Middle frontal gyrus (tissue), 1 donor: ENCODE results near the gene SNX32.

Experiments used
- DNase-seq: peaks from one replicate; pipeline ENCODE4 v3.0.0-alpha.2; 2015; ENCODE audit warnings: low spot score; ENCODE audit errors: extremely low spot score

Gene SNX32

GRCh38 chr11:65796726-65797601, 36.8 kb upstream of the SNX32 start:
- DNase-seq, result no peak

DNA sequence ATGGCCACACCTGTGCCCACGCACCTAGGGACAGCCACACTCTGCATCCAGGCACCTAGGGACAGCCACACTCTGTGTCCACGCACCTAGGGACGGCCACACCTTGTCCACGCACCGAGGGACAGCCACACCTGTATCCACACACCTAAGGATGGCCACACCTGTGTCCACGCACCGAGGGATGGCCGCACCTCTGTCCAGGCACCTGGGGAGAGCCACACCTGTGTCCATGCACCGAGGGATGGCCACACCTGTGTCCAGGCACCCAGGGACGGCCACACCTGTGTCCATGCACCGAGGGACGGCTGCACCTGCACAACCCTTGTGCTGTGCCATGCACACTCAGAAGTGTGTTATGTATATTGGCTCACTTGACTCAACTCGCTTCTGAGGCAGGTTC, 36.1 kb upstream of the SNX32 start:
- no peak for DNase-seq

DNA sequence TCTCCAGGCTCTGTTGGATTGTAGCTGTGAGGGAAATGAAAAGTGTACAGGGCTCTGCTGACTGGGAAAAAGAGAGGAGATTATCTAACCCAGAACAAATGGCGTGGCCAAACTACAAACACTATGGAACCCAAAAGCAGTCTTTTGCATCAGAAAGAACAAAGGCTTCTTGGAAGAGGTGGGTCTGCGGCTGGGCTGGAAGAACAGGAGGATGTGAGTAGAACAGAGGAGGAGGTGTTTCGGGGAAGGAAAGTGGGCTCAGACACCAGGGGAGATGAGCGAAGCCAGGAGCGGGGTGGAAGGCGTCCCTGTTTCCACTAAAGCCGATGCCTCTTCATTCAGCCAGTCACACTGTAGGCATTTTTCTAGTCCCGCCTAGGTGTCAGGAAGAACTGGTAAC, 34.9 kb upstream of the SNX32 start:
- DNase-seq, result no peak

- no peak for DNase-seq
Observed at GRCh38 chr11:65801153-65801987, 32.4 kb upstream of the SNX32 start.

DNA sequence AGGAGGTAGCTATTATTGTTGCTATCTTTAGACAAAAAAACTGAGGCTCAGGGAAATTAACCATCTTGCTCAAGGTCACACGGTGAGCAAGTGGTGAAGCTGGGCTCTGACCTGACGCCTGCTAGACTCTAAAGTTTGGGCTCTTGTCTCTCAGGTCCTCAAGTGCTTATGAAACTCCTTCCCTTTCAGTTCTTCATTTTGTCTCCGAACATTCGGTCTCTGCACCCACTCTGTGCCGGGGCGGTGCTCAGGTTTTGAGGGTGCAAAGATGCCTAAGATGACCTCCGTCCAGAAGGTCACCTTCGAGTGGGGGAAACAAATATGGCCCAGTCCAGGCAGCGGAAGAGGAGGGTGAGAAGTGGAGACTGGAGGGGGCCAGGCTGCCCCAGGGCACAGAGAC, 30.9 kb upstream of the SNX32 start:
- no peak for DNase-seq

DNA sequence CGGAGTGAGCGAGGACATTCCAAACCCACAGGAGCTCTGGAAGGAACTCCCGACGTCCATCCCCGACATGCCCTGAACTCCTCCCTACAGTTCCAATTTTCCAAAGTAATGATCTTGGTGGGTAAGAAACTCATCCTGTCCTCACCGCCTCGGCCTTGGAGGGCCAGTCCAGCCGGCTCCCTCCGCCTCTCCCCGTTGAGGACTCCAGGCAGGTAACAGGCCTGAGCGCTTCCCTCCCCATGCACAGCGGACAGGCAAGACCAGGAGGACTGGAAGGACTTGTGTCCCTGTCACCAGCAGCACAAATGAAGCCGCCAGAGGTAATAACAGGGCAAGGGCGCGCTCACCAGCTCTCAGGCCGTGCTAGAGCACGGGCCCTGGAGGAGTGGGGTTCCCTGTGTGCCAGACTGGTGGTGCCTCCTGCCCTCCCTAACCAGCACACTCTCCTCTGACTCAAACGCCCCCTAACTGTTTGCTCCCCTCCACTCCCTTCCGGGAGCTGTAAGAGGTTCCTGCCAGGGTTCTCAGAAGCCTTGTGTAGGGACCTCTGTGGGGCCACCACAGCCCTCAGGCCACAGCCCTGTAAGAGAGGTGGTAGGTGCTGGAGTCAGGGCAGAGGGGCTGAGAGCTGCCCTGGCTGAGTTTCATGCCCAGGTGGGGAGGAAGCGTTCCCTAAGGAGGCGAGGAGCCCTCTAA, 29.8 kb upstream of the SNX32 start:
- DNase-seq, result no peak

DNA sequence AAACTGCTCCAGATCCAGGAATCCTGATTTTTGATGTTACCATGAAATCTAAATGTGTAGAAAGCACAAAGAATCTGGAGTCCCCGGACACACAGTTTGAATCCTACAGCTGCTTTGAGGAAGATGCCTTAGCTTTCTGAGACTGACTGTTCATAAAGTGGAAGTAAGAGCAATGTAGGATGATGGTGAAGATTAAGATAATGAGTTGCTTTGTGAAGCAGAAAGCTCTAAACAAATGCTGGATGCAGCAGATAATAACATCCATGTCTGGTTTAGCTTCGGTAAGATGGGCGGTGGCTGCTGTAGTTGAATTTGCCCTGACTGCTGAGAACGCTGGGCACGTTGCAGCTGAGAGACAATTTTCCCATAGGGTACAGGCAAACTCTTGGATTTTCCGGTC, 26.8 kb upstream of the SNX32 start:
- no peak for DNase-seq

DNA sequence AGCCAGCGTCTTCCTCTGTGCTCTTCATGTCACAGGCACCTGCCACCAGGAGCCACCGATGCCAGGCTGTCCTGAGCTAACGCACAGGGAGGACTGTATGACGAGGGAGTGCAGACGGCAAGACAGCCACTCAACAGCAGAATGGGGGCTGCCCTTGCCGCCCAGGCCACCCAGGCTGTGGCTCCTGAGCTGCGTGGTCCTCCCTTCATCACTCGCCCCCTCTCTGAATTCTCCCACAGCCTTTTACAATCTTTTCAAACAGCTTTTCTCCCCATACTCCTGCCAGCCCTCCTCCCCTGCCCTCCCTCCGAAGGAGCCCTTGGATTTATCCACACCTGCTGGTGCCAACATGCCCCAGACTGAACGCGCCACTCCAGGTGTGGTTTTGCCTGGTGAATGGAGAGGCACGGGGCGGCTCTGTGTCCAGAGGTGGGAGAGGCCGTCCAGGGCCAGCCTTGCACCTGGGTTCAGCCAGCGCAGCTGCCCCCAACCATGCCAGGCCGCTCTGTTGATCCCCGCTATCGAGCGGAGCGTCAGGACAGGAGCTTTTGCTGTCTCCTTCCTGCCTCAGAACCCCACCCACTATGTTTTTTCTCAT, 24.9 kb upstream of the SNX32 start:
- no peak for DNase-seq

- no peak for DNase-seq
Observed at GRCh38 chr11:65809496-65809895, 24.3 kb upstream of the SNX32 start.

- DNase-seq, result no peak
Observed at GRCh38 chr11:65810046-65810868, 23.5 kb upstream of the SNX32 start.

GRCh38 chr11:65811764-65812475, 21.8 kb upstream of the SNX32 start:
- DNase-seq, result no peak

DNA sequence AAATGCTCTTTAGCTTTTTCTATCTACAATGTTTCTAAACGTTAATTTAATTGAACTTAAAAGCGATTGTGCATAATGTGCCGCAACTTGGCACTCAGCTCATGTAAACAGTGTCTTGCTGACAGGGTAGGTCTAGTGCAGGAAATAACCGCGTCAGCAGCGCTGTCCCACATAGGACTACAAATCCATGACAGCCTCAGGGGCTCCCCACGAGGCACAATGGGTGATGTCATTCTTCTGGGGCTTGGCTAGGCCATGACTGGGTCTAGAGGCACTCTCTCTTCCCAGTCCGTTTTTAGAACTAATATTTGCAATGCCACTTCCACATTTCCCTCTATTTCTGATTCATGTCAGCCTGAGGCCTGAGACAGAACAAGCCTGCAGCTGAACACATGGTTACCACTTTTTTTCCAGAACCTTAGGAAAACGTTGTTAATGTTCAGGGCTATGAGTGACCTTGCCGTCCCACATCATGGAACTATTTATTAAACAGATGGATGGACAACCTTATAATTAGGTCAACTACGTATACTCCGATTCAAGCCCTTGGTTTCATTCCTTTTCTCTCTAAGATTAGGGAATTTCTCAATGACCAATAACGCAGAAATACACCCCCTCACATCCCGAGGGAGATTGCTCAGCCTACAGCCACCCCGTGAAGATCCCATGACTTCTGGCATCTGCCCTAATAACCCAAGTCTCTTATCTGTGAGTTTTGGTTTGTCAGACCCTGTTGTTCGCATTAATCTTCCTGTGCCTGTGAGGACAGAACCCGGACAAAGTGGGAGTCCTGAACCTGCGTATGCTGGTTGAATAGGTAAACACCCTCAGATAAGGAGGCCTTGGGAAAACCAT, 19.4 kb upstream of the SNX32 start:
- DNase-seq, result no peak

GRCh38 chr11:65814986-65815565, 18.7 kb upstream of the SNX32 start:
- DNase-seq, result no peak

DNA sequence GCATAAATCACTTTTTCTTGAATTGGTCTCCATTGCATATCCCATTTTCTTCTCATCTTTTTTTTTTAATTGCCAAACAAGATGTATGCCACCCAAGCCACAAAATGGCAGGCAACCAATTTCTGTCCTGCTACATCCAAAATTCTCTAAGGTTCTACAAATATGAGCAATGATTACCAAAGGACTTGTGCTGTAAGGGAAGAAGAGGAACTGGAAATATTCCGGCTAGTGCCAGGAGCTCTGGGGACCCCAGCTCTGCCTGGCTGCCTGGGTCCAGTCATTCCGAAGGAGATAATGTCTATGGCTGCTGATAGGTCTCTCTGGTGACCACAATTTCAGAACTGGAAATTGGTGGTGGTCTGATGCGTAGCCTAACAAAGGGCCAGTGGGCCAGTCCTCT, 17.1 kb upstream of the SNX32 start:
- DNase-seq, result no peak

DNA sequence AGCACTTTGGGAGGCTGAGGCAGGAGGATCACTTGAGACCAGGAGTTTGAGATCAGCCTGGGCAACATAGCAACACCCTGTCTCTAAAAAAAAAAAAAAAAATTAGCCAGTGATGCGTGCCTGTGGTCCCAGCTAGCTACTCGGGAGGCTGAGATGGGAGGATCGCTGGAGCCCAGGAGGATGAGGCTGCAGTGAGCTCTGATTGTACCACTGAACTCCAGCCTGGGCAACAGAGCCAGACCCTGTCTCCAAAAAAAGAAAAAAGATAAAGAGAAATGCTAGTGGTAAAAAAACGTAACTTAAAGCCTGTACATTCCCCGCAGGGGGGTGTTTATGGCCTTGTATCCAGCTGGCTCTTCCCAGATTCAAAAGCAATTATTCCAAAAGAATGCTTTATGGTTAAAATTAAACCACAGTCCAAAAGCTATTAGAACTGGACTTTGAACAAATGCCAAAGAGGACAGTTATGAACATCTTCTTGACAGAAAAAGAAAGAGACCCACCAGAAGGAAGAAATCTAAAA, 16.4 kb upstream of the SNX32 start:
- no peak for DNase-seq

DNA sequence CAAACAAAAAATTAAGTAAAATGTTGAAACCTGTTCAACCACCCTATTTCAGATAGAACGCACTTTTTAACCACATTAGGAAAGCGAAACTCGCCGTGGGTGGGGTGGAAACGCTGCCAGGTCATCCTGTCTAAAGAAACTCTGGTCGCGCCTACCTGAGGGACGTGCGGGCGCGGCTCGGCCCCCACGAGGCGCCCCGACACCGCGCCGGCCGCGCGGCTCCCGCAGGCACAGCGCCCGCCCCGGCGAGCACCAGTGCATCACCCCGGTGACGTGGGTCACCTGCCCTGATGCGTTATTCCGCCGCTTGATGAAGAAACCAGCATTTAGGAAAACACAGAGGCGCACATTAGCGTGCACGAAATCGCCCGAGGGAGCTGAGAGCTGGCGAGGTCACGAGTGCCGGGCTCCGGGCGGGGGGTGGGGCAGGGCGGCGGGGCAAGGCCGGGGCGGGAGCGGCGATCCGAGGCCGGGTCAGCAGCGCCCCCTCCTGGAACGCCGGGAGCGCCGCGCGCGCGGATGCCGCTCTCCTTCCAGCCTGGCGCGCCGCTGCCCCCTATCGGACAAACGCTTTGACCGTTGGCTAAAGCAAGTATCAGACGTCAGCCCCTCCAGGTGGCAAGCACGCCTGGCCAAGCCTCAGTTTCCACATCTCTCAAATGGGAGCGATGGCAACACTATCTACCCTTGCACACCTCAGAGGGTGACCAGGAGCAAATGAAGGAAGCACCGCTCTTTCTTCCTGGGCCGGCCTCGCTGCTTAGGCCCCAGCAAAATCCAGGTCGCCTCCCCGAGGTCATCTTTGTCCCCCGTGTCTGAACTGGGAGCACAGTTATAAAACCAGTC, 15.7 kb upstream of the SNX32 start:
- DNase-seq, result peak; percentile 88

GRCh38 chr11:65821107-65821506, 12.7 kb upstream of the SNX32 start:
- no peak for DNase-seq
